GM18526 (cell line): ENCODE results near the gene SDF4.

Source experiments
- POLR2A ChIP-seq: IDR thresholded peaks from 3 replicates; pipeline ENCODE4 v1.6.1; 2011; ENCODE audit not compliant: insufficient read length; ENCODE audit errors: extremely low read depth

The SDF4 gene

DNA sequence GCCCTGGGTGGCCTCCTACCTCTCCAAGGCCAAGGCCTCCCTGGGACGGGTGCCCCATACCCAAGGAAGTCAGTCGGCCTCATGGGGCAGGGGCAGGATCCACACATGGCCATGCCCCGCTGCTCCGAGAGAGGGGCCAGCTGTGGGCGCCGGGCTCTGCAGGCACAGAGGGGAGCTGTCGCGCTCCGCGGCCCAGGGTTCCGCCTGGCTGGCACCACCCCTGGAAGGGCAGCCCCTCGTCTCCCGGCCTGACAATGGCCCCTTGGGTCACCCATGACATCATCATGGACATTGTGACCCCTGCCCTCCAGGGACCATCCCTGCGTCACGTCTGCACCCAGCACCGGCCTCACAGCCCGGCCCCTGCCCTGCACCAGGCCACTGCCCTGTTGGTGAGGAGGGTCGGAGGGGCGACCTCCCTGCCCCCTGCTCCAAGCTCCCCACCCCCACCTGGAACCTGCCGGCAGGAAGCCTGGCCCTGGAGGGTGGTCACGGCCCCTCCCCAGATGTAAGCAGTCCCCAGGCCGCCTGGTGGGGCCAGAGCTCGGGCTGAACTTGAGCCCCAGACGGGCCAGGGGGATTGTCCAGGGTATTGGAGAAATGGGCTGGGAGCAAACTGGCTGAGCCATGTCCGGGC is 52.3 kb downstream of the SDF4 start:
- TF ChIP-seq POLR2A, result no peak

DNA sequence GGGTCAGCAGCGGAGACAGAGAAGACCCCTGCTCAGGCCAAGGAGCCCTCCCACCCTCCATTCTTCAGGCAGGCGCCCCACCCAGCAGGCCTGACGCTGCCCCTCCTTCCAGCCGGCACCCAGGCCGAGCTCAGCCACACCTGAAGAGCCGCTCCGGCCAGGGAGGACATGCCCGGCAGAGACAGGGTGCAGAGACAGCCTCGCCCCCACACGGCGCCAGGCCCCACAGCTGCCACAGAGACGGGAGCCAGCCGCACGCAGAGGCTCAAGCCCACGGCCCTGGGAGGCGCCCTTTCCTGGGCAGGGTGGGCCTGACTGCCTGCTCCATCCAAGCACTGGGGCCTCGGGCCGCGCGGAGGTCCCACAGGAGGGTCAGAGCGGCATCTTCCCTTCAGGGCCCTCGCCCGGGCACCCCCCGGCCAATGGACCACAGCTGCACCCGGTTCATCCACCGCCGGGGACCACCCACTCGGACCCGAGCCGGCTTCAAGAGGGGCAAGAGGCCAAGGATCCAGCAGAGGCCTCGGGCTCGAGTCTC is 52.9 kb downstream of the SDF4 start:
- TF ChIP-seq POLR2A, result no peak

DNA sequence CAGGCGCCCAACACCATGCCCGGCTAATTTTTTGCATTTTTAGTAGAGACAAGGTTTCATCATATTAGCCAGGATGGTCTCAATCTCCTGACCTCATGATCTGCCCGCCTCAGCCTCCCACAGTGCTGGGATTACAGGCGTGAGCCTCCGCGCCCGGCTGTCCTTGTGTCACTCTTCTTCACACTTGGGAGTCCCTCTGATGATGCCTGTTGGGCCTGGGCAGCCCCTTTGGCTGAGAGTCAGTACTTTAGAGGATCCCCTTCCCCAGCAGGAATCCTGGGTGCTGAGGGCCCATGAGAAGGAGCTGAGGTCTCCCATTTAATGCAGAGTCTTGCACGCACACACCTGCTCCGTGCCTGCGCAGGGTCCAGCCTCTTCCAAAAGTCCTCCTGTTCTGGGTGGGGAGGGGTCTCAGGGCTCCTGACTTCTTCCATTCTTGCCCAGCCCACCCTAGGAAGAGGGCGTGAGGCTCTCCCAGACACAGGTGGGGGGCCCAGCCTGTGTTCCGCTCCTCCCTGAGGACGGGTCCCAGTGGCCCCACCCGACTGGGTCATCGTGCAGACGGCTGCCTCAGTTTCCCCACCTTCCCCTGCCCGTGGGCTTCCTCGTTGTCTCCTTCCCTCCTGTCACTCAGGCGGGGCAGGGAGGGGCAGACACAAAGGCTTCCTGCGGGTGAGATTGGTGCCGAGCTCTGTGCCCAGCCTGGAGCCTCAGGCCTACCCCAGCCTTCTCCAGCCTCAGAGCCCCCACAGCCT is 54.2 kb downstream of the SDF4 start:
- no peak for TF ChIP-seq POLR2A

DNA sequence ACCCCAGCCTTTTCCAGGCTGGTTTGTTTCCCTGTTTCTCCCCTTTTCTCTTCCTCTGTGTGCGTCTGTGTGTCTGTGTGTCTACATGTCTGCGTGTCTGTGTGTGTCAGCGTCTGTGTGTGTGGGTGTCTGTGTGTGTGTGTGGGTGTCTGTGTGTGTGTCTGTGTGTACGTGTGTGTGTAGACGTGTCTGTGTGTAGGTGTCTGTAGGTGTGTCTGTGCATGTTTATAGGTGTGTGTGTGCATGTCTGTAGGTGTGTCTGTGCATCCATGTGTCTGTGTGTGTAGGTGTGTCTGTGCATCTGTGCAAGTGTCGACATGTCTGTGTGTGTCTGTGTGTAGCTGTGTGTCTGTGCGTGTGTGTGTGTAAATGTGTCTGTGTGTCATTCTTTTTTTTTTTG is 54.9 kb downstream of the SDF4 start:
- no peak for TF ChIP-seq POLR2A

DNA sequence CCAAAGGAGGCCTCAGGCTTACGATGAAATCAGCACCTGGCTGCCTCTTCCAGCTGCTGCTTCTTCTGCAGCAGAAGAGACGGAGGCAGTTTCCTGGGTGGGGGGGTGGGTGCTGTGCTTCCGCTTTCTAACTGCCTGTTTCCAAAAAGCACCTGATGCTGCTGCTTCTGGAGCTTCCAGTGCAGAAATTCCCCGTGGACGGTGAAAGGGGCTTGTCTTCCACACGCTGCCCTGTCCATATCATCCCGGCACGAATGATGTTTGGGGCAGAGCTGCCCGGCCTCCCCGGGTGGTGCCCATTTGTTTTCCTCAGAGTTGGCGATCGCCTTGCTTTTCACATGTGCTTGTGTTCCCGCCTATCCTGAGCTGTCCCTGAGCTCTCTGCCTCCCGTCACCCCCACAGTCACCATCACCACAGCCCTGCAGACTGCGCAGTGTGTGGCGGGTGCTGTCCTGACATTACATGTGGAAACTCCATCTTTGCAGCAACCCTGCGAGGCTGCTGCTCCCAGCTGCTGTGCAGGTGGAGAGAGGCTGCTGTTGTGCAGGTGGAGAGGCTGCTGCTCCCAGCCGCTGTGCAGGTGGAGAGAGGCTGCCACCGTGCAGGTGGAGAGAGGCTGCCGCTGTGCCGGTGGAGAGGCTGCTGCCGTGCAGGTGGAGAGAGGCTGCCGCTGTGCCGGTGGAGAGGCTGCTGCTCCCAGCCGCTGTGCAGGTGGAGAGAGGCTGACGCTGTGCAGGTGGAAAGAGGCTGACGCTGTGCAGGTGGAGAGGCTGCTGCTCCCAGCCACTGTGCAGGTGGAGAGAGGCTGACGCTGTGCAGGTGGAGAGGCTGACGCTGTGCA is 56.4 kb downstream of the SDF4 start:
- TF ChIP-seq POLR2A, result no peak

DNA sequence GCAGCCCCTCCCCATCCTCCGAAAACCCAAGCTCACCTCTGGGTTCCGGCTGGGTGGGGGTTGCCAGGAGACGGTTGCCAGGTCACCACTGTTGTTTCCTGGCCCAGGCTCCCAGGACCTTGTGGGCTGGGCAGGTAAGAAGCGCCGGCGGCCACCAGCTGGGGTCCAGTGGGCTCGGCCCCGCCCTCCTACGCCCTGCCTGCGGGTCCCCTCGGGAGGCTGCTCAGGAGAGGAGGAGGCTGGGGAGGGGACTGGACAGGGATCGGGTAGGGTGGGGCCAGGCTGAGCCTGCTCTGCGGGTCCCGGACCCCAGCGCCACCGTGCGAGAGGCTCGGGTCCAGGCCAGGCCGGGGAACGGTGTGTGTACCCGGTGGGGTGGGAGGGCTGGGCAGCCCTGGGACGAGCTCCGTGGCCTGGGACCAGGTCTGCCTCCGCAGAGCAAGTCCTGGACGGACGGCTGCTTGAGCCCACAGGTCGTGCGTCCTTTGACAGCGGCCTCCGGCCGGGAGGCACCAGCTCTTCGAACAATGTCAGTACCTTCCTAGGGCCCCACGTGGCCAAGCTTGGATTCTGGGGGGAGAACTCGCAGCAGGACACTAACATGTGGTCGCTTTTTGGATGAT is 57.9 kb downstream of the SDF4 start, which contains the start of gene TTLL10:
Gene TTLL10, plus strand, starts transcription at position 88 of the 623 bp plus-strand sequence. CDS start 5,336 bp downstream, outside the sequence.
- TF ChIP-seq POLR2A, result no peak

DNA sequence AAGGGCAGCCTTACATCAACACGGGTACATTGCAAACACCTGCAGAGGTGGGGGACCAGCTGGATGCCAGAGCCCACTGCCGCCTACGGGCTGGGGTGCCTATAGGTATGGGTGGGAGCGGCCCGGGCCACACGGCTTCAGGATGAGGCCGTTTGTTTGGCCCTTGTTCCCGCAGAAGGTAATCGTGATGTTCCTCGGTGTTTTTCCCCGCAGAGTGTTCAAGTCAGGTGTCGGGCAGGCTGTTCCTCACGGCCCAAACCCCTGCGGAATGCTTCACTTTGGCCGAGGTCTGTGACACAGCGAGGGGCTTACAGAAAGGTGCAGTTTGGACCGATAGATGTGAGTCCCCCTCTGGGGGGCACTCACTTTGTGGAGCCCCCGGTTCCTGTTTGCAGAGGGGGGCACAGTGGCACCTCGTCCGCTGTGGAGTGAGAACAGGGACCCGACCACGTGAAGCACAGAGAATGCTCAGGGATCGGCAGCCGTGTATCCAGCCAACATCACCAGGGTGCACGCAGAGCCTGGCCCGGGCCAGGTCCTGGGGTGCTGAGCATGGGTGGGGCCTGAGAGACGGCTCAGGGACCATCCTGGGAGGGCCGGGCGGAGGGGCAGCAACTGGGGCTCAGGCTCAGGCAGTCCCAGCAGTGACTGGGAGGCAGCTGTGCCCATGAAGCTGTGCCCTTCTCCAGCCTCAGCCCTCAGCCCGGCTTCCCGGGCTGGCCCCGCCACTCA is 58.6 kb downstream of the SDF4 start:
- TF ChIP-seq POLR2A, result no peak

DNA sequence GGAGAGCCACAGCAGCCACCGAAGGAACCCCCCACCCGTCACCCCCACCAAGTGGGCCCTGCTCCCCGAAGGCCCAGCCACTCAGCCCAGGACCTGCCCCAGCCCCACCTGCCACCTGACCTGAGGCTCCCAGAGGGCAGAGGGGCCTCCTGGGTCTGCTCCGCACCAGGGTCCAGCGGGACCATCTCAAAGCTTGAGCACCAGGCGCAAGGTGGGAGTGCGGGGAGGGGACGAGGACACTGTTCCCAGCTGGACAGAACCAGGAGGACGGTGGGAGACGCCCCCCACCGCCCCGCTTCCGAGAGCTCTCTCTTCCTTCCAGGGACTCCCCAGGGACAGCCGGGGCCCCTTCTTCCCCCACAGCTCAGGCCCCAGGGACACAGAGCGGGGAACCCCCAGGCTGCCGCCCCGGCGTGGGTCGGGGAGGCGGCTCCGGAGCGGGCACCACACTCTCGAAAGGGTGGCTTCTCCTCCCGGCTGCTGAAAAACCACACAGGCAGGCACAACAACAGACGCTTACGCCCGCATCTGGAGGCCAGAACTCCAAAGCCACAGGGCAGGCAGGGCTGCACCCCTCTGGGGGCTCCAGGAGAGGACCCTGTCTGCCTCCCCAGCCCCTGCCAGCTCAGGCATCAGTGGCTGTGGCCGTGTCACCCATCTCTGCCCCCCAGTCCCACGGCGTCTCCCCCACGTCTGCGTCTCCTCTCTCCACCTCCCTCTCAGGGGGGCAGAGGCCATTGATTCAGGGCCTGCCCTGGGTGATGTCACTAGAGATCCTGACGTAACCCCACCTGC is 60.1 kb downstream of the SDF4 start:
- no peak for TF ChIP-seq POLR2A

DNA sequence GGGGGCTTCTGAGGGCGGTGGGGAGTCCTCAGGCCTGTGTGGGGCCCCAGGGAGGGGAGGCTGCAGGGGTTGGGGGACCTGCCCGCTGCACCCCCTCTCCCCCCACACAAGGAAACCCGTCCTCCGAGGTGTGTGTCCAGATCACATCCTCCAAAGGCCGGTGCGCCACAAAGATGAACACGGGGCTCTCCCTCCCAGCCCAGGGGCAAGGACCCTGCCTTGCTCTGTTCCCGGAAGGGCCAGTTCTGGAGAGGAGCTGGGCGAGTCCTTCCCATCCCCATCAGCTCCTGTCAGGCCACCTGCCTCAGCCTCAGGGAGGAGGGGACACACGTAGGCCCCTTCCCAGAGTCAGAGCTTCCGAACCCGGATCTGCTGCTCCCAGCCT is 60.6 kb downstream of the SDF4 start:
- no peak for TF ChIP-seq POLR2A

DNA sequence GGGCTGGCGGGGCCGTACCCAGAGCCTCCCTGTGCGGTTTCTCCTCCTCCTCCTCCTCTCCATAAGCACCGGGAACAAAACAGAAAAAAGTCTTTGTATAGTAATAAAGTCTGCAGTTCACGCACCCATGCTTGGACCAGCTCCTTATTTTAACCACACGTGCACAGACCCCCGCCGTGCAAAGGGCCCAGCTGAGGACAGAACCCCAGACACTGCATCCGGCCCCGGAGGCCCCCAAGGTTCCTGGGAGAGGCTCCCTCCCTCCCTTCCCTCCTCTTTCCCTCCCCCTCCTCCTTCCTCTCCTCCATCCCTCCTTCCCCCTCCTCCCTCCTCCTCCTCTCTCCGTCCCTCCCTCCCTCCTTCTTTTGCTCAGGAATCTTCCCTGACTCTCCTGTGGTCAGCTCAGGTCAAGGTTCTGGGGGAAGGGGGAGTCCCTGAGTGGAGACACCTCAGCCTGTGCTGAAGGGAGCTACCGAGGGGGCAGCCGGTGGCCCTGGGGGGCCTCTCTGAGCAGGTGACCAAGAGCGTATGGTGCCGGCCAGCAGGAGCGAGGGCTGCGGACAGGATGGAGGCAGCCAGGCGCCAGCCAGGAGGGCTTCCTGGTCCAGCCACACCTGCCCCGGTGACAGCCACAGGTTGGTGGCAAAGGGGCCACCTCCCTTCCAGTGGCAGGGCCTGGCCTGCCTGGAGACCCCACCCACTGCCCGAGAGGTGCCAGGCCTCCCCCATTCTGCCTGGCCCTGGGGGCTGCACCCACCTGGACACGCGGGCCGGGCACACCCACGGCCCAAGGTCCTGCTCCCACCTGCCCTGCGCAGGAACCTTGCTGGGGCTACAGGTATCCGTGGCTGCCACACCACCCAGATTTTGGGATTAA is 61.3 kb downstream of the SDF4 start:
- no peak for TF ChIP-seq POLR2A

DNA sequence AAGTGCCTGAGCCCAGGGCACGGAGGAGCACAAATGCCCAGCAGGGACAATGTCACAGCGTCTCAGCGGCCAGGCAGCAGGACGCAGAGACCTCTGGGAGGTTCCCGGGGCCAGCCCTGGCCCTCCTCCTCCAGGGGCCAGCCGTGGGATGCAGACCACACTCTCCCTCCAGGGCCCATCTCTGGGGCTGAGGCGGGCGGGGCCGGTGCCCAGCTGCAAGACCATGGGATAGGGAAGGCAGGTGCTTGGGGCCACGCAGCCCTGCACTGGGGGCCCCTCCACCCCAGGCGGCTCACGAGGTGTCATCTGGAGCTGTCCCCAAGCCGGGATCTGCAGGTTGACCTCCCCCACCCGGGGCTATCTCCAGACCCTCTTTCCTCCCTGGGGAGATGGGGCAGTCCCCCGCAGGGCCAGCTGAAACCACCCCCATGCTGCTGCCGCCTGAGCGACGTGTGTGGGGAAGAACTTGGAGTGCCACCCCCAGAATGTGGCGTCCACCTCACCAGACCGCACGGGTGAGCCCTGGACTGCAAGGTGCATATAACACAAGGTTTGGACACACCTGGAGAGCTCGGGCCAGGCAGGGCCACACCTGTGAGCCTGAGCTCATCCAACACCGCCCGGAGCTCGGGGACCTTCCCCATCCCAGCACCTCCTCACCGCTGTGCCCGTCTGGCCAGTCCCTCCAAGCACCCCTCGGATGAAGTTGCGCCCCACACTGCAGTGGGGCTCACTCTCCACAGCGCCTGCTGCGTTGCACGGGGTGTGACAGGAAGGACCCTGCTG is 62.2 kb downstream of the SDF4 start:
- no peak for TF ChIP-seq POLR2A
